ENCODE data around the gene TAAR9.
A peak's percentile ranks its signal among the peaks of the same experiment; 100 is the strongest.
"Not testable (repeated sequence)": the region's sequence is repeated elsewhere in the genome, so short reads cannot be mapped to it uniquely, and the experiment has no call there.

The TAAR9 gene

GRCh38 chr6:132515386-132515785 lies 22.7 kb upstream of the TAAR9 start:
- no peak for DNase-seq

GRCh38 chr6:132520953-132521352 lies 17.1 kb upstream of the TAAR9 start:
- DNase-seq = no peak

- no peak for DNase-seq
Measured at GRCh38 chr6:132524646-132525045, 13.4 kb upstream of the TAAR9 start.

GRCh38 chr6:132525866-132526265 lies 12.2 kb upstream of the TAAR9 start:
- DNase-seq = no peak

DNA sequence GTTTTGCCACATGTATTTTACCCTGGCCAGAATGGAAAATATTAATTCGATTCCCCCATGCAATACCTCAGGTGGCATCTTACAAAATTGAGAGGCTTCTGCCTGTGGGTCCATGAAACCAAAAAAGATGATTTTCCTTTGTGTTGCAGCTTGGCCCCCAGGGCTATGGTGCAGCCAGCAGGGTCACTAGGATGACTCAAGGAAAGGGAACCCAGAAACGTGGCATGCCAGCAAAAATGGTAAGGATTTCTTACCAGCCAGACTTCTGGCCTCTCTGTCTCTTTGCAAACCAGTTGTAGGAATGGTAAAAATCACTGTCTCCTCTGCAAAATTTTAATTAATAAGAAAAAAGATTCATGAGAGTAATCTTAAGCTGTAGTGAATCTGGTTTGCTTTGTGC lies 11.6 kb upstream of the TAAR9 start:
- DNase-seq = no peak

DNA sequence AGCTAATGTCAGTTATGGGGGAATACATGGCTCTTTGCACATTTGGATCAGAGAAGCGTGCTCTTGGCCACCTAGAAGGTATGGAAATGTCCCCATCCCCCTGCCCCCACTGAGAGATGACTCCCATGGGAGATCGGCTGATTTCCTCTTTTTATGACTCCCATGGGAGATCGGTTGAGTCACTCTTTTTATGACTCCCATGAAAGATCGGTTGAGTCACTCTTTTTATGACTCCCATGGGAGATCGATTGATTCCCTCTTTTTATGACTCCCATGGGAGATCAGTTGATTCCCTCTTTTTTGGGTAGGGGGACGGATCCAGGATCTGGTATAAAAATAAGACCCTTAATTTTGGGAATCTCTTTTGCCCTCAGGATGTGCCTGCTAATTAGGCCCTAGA lies 10.3 kb upstream of the TAAR9 start:
- no peak for DNase-seq

DNA sequence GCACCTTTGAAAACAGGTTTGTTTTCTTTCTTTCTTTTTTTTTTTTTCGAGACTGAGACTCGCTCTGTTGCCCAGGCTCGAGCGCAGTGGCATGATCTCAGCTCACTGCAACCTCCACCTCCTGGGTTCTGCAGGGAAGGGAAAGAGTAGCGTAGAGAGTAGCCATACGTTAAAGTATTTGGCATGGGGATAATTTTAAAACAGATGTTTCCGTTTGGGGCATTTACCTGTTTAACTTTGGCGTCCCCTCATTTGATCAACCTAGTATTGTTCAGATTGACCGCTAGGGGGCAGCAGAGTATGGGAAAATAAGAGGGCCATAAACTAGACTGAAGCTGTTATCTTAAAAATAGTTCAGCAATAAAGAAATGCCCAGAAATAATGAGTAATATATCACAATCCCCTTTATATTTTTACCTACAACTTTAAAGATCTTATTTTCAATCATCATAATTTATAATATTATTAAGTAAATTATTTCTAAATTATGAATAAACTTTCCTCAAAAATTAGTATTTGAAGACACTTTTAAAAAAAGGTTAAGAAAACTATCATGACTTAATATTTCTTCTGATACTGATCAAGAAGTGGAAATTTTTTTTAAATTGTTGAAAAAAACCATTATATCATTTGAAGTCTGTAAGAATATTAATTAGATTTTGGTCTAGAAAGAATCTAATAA lies 7.6 kb upstream of the TAAR9 start:
- peak; percentile 54 for DNase-seq

DNA sequence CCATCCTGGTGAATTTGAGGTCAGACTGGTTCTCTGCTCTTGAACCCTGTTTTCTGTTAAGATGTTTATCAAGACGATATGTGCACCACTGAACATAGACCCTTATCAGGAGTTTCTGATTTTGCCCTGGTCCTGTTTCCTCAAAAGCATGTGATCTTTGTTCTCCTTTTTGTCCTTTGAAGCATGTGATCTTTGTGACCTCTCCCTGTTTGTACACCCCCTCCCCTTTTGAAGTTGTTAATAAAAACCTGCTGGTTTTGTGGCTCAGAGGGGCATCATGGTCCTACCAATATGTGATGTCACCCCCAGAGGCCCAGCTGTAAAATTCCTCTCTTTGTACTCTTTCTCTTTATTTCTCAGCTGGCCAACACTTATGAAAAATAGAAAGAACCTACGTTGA lies 3.5 kb upstream of the TAAR9 start:
- DNase-seq = not testable (repeated sequence)

GRCh38 chr6:132537145-132537544 lies 932 bp upstream of the TAAR9 start:
- no peak for DNase-seq

DNA sequence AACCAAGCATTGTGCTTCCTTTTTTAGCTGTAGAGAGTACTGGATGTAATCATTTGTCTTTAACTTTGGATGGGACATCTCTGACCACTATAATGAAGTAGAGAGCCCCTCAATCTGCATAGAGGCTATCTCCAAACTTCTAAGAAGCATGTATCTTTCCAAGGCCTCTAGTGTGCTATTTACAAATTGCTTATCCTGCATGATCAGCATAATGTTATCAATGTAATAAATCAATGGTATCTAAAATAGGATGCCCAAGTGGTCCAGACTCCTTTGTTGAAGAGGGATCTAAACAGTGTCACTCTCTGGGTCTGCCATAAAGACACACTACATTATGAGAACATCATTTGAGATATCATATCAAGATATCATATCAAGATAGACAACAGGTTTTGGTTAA lies 6.7 kb downstream of the TAAR9 start:
- DNase-seq = no peak

- DNase-seq = no peak
Measured at GRCh38 chr6:132548746-132549463, 10.8 kb downstream of the TAAR9 start.

DNA sequence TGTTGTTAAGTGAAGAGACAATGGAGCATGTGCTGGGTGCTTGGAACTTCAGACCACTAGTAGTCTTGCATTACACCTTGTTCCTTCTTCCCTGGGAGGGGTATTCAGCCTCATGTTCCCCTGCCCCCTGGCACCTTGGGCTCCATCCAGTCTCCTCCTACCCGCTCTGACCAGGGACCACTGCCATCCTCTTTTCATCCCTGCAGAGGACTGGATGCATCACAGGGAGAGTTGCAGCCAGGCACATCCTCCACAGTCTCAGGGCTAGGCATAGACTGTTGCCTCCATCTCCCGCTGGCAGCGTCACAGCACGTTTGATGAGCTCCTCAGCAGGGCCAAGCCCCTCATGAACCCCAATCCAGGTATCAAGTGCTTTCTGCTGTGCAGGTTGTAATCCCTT lies 13.1 kb downstream of the TAAR9 start:
- no peak for DNase-seq

- DNase-seq = no peak
Measured at GRCh38 chr6:132552372-132552771, 14.3 kb downstream of the TAAR9 start, which contains the start of gene TAAR8. Gene TAAR8 (plus strand): TSS chr6:132552672. CDS start chr6:132552693, 21 bp downstream.

GRCh38 chr6:132560087-132560486 lies 22.0 kb downstream of the TAAR9 start:
- not testable (repeated sequence) for DNase-seq

- no peak for DNase-seq
Measured at GRCh38 chr6:132566404-132566803, 28.3 kb downstream of the TAAR9 start.

DNA sequence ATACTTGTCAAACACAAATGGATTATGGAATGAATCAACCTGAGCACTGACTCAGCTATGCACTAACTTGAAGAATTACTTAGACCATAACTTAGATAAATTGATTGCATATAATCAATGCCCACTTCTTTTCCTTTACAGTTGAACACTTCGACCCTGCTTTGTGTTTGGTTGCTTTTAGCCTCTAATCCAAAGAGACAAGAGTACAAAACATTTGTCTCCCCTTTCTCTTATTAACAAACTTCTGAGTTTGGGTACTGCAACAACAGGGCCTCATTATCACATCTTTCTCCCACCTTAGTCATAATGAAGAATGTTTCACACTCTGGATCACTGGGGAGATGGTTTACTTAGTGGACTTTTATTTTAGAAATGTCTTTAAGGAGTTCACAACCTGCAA lies 29.5 kb downstream of the TAAR9 start:
- DNase-seq = no peak

- no peak for DNase-seq
Measured at GRCh38 chr6:132568611-132569010, 30.5 kb downstream of the TAAR9 start.

DNA sequence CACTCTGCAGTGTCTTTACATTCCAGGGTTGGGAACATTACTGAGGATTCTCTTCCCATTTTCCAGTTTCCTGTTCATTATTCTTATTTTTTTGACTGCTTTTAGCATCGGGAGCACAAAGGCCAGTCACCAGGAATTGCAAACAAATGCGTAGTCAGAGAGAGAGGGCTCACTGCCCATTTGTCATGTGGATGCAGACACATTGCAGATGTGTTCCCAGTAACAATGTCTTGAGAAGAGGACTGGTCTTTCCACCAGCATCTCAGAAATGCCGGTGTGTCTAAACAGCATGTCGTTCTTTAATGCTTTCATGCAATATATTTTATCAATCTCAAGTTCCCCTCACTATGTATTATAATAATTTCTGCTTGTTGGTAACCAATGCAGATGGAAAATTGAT lies 31.1 kb downstream of the TAAR9 start:
- no peak for DNase-seq

GRCh38 chr6:132570221-132570777 lies 32.2 kb downstream of the TAAR9 start, which contains the start of gene TAAR6:
Gene TAAR6 (plus strand): TSS chr6:132570322. CDS start chr6:132570322, 0 bp downstream.
- DNase-seq = no peak

GRCh38 chr6:132571774-132572173 lies 33.7 kb downstream of the TAAR9 start:
- no peak for DNase-seq

DNA sequence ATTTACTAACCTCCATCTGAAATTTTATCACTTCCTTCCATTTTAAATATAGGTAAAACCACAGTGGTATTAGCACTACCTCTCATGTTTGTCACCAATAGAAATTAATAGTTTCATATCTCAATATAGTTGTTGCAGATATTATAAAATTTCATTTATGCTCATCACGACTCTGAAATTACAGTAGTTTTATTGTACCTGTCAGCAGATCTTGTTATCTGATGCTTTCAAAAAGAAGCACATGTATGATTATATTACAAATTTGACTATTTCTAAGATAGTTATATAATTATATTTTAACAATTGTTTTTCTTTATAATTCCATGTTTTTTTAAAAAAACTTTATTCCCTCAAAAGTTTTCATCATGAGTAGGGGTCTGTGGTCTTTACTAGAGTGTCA lies 46.6 kb downstream of the TAAR9 start:
- no peak for DNase-seq

GRCh38 chr6:132587424-132587823 lies 49.3 kb downstream of the TAAR9 start:
- no peak for DNase-seq
